CD14-positive monocyte (primary cell): ENCODE measurements around the gene SCUBE3. TPM values are rescaled to one million over a fixed set of nuclear protein-coding genes. Genes with fewer than 3 reads are reported as not detected.

ENCODE experiments used
- DNase-seq, 3 donors: peaks; one replicate each; pipeline ENCODE4 v3.0.0-alpha.2; 2011 to 2022
- H2AFZ ChIP-seq: 2 replicates; pipeline ENCODE4 v1.6.0; 2012; ENCODE audit warnings: mild to moderate bottlenecking, low read depth, low read length, inconsistent platforms; ENCODE audit not compliant: insufficient read depth, poor library complexity, severe bottlenecking
- H3K27ac ChIP-seq, 2 donors: 1 replicate in 1 of 2; 2 replicates in 1 of 2; pipeline ENCODE4 v1.5.1; 2012 to 2013; ENCODE audit warnings: low read length in 2 of 2, control low read depth in 1 of 2, inconsistent platforms in 1 of 2, low read depth in 1 of 2, mild to moderate bottlenecking in 1 of 2
- H3K27me3 ChIP-seq, 2 donors: one replicate each; pipeline versions ENCODE4 v1.6.0 to v1.6.1; 2011 to 2013; ENCODE audit warnings: low read length in 2 of 2; ENCODE audit not compliant: control insufficient read depth in 2 of 2, insufficient read depth in 2 of 2
- H3K36me3 ChIP-seq, 2 donors: replicated peaks in 1 of 2; 1 replicate in 1 of 2; 2 replicates in 1 of 2; pipeline versions ENCODE4 v1.5.1 to v1.6.1; 2012 to 2013; ENCODE audit warnings: low read length in 2 of 2, control low read depth in 1 of 2, inconsistent platforms in 1 of 2, mild to moderate bottlenecking in 1 of 2; ENCODE audit not compliant: insufficient read depth in 2 of 2, control insufficient read depth in 1 of 2
- H3K4me1 ChIP-seq, 2 donors: 1 replicate in 1 of 2; 2 replicates in 1 of 2; pipeline versions ENCODE4 v1.5.1 to v1.6.1; 2012 to 2013; ENCODE audit warnings: low read length in 2 of 2, control low read depth in 1 of 2, inconsistent platforms in 1 of 2, mild to moderate bottlenecking in 1 of 2, moderate library complexity in 1 of 2; ENCODE audit not compliant: insufficient read depth in 2 of 2, control insufficient read depth in 1 of 2
- H3K4me2 ChIP-seq: replicated peaks from 2 replicates; pipeline ENCODE3; 2012; ENCODE audit warnings: low read length, moderate library complexity, mild to moderate bottlenecking; ENCODE audit not compliant: poor library complexity, severe bottlenecking; ENCODE audit errors: extremely low read depth
- H3K4me3 ChIP-seq, 3 experiments: fragments of 200-600 bp in 1 of 3; sonication (generic) in 1 of 3; replicated peaks in 1 of 3; 1 replicate in 2 of 3; 2 replicates in 1 of 3; pipeline ENCODE4 v1.5.1; 2011 to 2013; ENCODE audit warnings: low read length in 3 of 3, mild to moderate bottlenecking in 3 of 3, control low read depth in 2 of 3, low read depth in 2 of 3, inconsistent platforms in 1 of 3, moderate library complexity in 1 of 3
- H3K79me2 ChIP-seq: 2 replicates; pipeline ENCODE4 v1.6.0; 2012; ENCODE audit warnings: mild to moderate bottlenecking, control low read depth, inconsistent platforms, low read length, moderate library complexity; ENCODE audit not compliant: insufficient read depth
- H3K9ac ChIP-seq: 2 replicates; pipeline ENCODE4 v1.6.0; 2017; ENCODE audit warnings: low read length, mild to moderate bottlenecking; ENCODE audit not compliant: insufficient read depth, poor library complexity, severe bottlenecking
- H3K9me3 ChIP-seq, 2 donors: replicated peaks in 1 of 2; 1 replicate in 1 of 2; 2 replicates in 1 of 2; pipeline versions ENCODE4 v1.5.1 to v1.6.1; 2012 to 2013; ENCODE audit warnings: low read length in 2 of 2, control low read depth in 1 of 2; ENCODE audit not compliant: control insufficient read depth in 1 of 2, insufficient read depth in 1 of 2
- H4K20me1 ChIP-seq: 2 replicates; pipeline ENCODE4 v1.6.0; 2012; ENCODE audit warnings: mild to moderate bottlenecking, low read length, control low read depth, moderate library complexity; ENCODE audit not compliant: insufficient read depth
- H3K27ac Mint-ChIP-seq, 7 donors: one replicate each; pipeline ENCODE4 v1.8.0; 2020; ENCODE audit warnings: mild to moderate bottlenecking in 7 of 7, mixed read lengths in 7 of 7, moderate library complexity in 6 of 7, inconsistent platforms in 2 of 7
- H3K27me3 Mint-ChIP-seq, 3 donors: one replicate each; pipeline ENCODE4 v1.8.0; 2021 to 2022; ENCODE audit warnings: low read depth in 3 of 3, mild to moderate bottlenecking in 3 of 3, mixed read lengths in 3 of 3, moderate library complexity in 3 of 3, inconsistent platforms in 1 of 3
- H3K36me3 Mint-ChIP-seq, 2 donors: one replicate each; pipeline ENCODE4 v1.8.0; 2020; ENCODE audit warnings: mixed read lengths in 2 of 2, inconsistent platforms in 1 of 2, mild to moderate bottlenecking in 1 of 2
- H3K4me1 Mint-ChIP-seq: one replicate; pipeline ENCODE4 v1.8.0; 2020; ENCODE audit warnings: mild to moderate bottlenecking, mixed read lengths
- H3K4me3 Mint-ChIP-seq, 2 donors: one replicate each; pipeline ENCODE4 v1.8.0; 2020; ENCODE audit warnings: mild to moderate bottlenecking in 2 of 2, mixed read lengths in 2 of 2, moderate library complexity in 1 of 2
- H3K9me3 Mint-ChIP-seq, 7 donors: one replicate each; pipeline ENCODE4 v1.8.0; 2020 to 2022; ENCODE audit warnings: mixed read lengths in 7 of 7, mild to moderate bottlenecking in 6 of 7, moderate library complexity in 6 of 7, inconsistent platforms in 2 of 7
- CTCF ChIP-seq: fragments of 200-600 bp; IDR thresholded peaks from one replicate; pipeline ENCODE4 v1.8.0; 2022; ENCODE audit warnings: antibody characterized with exemption, mild to moderate bottlenecking
- WGBS: methylation state at CpG from one replicate; pipeline ENCODE4 v1.1.5; 2013; ENCODE audit warnings: missing lambda C conversion rate; ENCODE audit not compliant: insufficient coverage; 5-methylcytosine and 5-hydroxymethylcytosine counted together
- intact Hi-C, 2 donors: fragments of 100-400 bp; cut with micrococcal nuclease; formaldehyde crosslinking; loops; one replicate each; pipeline versions ENCODE4 v1.15.0 to v1.15.1; 2023
- polyA plus RNA-seq, 3 donors: library from polyadenylated mRNA; depleted of rRNA in 1 of 3; unstranded in 2 of 3; stranded (reverse) in 1 of 3; fragments of 300-500 nt in 2 of 3; fragments of >200 nt in 1 of 3; fragmentation: Illumina TruSeq in 2 of 3; gene quantifications; 1 replicate in 2 of 3; 2 replicates in 1 of 3; pipeline ENCODE4 v1.2.3, GENCODE V29; 2012 to 2021

Gene SCUBE3
- polyA plus RNA-seq, 3 donors: not detected

- H3K4me1 ChIP-seq: peaks cover 36 to 44% of the 10 kb centered on the region in 2 donors
Observed at GRCh38 chr6:35260591-35261570, 47.1 kb downstream of the SCUBE3 start.

More at GRCh38 chr6:35260591-35261570, 47.1 kb downstream of the SCUBE3 start:
- 80% methylated on average over 1 of the region's 6 CpGs for WGBS
- Mint-ChIP-seq H3K4me1 (peaks cover 49% of the 10 kb centered on the region), H3K27me3 (peaks cover 0 to 2% (median 1%) of the 10 kb centered on the region in 3 donors), H3K4me3 (peak overlapping the region; percentile 81 to 87), H3K27ac (peak overlapping the region; percentile 95 to 99 (median 98)), H3K36me3 (peaks cover 0 to 8% of the 10 kb centered on the region in 2 donors), H3K9me3 (no peaks in the 10 kb centered on the region)
- Histone ChIP-seq H2AFZ (peak overlapping the region; percentile 79), H3K9ac (peak overlapping the region; percentile 97), H3K27ac (peak overlapping the region; percentile 84 to 93), H3K36me3 (no peaks in the 10 kb centered on the region), H3K4me2 (peak overlapping the region; percentile 94), H3K4me3 (peak overlapping the region in 1 of 3 experiments; percentile 86), H3K79me2 (peaks cover 46% of the 10 kb centered on the region), H3K27me3 (no peaks in the 10 kb centered on the region), H4K20me1 (no peaks in the 10 kb centered on the region), H3K9me3 (no peaks in the 10 kb centered on the region)
- TF ChIP-seq CTCF: no peak
- intact Hi-C loops: no loop called here
- peak; percentile 12 to 85 (median 50) for DNase-seq
